ENCODE results near the gene RFX2. TPM values are rescaled to one million over a fixed set of nuclear protein-coding genes. Genes with fewer than 3 reads are reported as not detected.

RFX2 gene
- total and polyA plus RNA-seq, 4 donors = 0.67 to 5.1 (median 2.8) TPM

GRCh38 chr19:5991244-5991838, 119.0 kb downstream of the RFX2 start:
- H3K4me1 ChIP-seq (ENCODE audit: control insufficient read depth in 4 of 4, insufficient read depth in 4 of 4, low read length in 3 of 4) = peaks cover 0 to 13% (median 2%) of the 10 kb centered on the region in 4 donors
- DNase-seq (ENCODE audit: low spot score) = no peak
- no peak overlapping the region for H3K4me3 ChIP-seq (ENCODE audit: low read depth in 1 of 3, low read length in 3 of 3)
- H3K27me3 ChIP-seq (ENCODE audit: control insufficient read depth in 4 of 4, insufficient read depth in 4 of 4, low read length in 3 of 4) = no peaks in the 10 kb centered on the region
- TF ChIP-seq SP1 (IDR thresholded peaks at IDR 0.05) (no peak), GABPA (IDR thresholded peaks at IDR 0.05 in 1 of 2, conservative IDR thresholded peaks at IDR 0.05 in 1 of 2) (no peak), MAX (IDR thresholded peaks at IDR 0.05) (no peak), ZBTB33 (IDR thresholded peaks at IDR 0.05) (no peak), HNF4A (conservative IDR thresholded peaks at IDR 0.05) (no peak), JUND (IDR thresholded peaks at IDR 0.05) (no peak)
- no peaks in the 10 kb centered on the region for H3K36me3 ChIP-seq (ENCODE audit: control insufficient read depth in 4 of 4, insufficient read depth in 3 of 4, low read depth in 1 of 4, low read length in 3 of 4)
- WGBS = 97% methylated on average over 8 of the region's 8 CpGs
- H3K9me3 ChIP-seq (ENCODE audit: control insufficient read depth in 4 of 4, low read length in 3 of 4) = no peaks in the 10 kb centered on the region
- no peak overlapping the region for H3K27ac ChIP-seq (ENCODE audit: low read depth in 1 of 2, low read length in 2 of 2)
- no peak overlapping the region for H3K9ac ChIP-seq (ENCODE audit: low read depth in 1 of 2, low read length in 2 of 2)

- H3K4me1 ChIP-seq (ENCODE audit: control insufficient read depth in 4 of 4, insufficient read depth in 4 of 4, low read length in 3 of 4) = peaks cover 0 to 13% (median 2%) of the 10 kb centered on the region in 4 donors
- no peaks in the 10 kb centered on the region for H3K9me3 ChIP-seq (ENCODE audit: control insufficient read depth in 4 of 4, low read length in 3 of 4)
- TF ChIP-seq REST (IDR thresholded peaks at IDR 0.05) = no peak
- no peak for TF ChIP-seq FOXA1 (IDR thresholded peaks at IDR 0.05)
- TF ChIP-seq FOXA2 (IDR thresholded peaks at IDR 0.05) = no peak
- no peak for TF ChIP-seq MAX (IDR thresholded peaks at IDR 0.05)
- no peak for TF ChIP-seq HNF4A (conservative IDR thresholded peaks at IDR 0.05)
- no peak for TF ChIP-seq HNF4G (IDR thresholded peaks at IDR 0.05)
- TF ChIP-seq SP1 (IDR thresholded peaks at IDR 0.05) = no peak
- TF ChIP-seq RXRA (IDR thresholded peaks at IDR 0.05) = no peak
- TF ChIP-seq ZBTB33 (IDR thresholded peaks at IDR 0.05) = no peak
- no peak for TF ChIP-seq NR2F2 (IDR thresholded peaks at IDR 0.05)
- H3K9ac ChIP-seq (ENCODE audit: low read depth in 1 of 2, low read length in 2 of 2) = no peak overlapping the region
- DNase-seq (ENCODE audit: low spot score) = no peak
- WGBS = 78% methylated on average over 17 of the region's 17 CpGs
- no peak overlapping the region for H3K4me3 ChIP-seq (ENCODE audit: low read depth in 1 of 3, low read length in 3 of 3)
- no peaks in the 10 kb centered on the region for H3K27me3 ChIP-seq (ENCODE audit: control insufficient read depth in 4 of 4, insufficient read depth in 4 of 4, low read length in 3 of 4)
- H3K36me3 ChIP-seq (ENCODE audit: control insufficient read depth in 4 of 4, insufficient read depth in 3 of 4, low read depth in 1 of 4, low read length in 3 of 4) = no peaks in the 10 kb centered on the region
- no peak overlapping the region for H3K27ac ChIP-seq (ENCODE audit: low read depth in 1 of 2, low read length in 2 of 2)
Measured at GRCh38 chr19:5990289-5990797, 120.0 kb downstream of the RFX2 start.
